T-helper 22 cell (primary cell): ENCODE measurements around the gene OR2L8.

Experiments used
- DNase-seq: peaks from one replicate; pipeline ENCODE4 v3.0.0-alpha.2; 2020; ENCODE audit warnings: low read depth

Gene OR2L8

DNA sequence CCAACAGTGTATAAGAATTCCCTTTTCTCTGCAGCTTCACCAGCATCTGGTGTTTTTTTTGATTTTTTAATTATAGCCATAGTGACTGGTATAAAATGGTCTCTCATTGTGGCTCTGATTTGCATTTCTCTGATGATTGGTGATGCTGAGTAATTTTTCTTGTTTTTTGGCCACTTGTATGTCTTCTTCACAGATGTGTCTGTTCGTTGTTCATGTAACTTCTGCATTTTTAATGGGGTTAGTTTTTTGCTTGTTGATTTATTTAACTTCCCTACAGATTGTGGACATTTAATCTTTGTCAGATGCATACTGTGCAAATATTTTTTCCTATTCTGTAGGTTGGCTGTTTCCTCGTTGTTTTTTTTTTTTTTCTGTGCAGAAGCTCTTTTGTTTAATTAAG lies 44.3 kb downstream of the OR2L8 start:
- no peak for DNase-seq

DNA sequence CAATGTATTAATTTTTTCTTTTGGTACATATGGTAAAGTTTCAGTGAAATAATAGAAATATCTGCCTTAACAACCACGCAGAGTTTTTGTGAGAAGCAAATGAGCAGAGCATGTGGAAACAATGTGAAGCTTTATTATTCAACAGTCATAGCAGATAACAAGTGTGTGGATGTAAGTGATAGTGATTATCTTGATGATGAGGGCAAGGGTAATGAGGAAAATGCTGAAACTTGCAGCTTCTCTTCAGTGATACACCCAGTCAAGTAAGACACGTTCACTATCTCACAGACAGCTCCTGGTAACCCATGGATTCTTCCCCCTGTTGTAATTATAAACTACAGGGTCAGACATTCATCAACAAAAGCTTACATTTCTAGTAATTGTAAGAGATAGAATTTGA lies 50.2 kb downstream of the OR2L8 start:
- DNase-seq, result no peak
